Mucosa of rectum (tissue), 2 donors: Measurements from ENCODE around the gene HERC3.

Experiments
- H3K27ac ChIP-seq, 2 donors: one replicate each; pipeline ENCODE4 v1.7.0; 2013; ENCODE audit warnings: inconsistent platforms in 2 of 2, low read depth in 2 of 2, low read length in 2 of 2
- H3K27me3 ChIP-seq, 2 donors: one replicate each; pipeline ENCODE4 v1.7.0; 2013; ENCODE audit warnings: low read length in 2 of 2; ENCODE audit not compliant: control insufficient read depth in 2 of 2, insufficient read depth in 2 of 2
- H3K36me3 ChIP-seq, 2 donors: one replicate each; pipeline ENCODE4 v1.7.0; 2013; ENCODE audit warnings: low read length in 2 of 2; ENCODE audit not compliant: control insufficient read depth in 2 of 2, insufficient read depth in 2 of 2
- H3K4me1 ChIP-seq, 2 donors: one replicate each; pipeline ENCODE4 v1.7.0; 2013; ENCODE audit warnings: low read length in 2 of 2, mild to moderate bottlenecking in 1 of 2; ENCODE audit not compliant: control insufficient read depth in 2 of 2, insufficient read depth in 2 of 2
- H3K4me3 ChIP-seq, 2 donors: one replicate each; pipeline ENCODE4 v1.7.0; 2013; ENCODE audit warnings: low read length in 2 of 2
- H3K9ac ChIP-seq, 2 donors: one replicate each; pipeline ENCODE4 v1.7.0; 2013; ENCODE audit warnings: low read length in 2 of 2, low read depth in 1 of 2, mild to moderate bottlenecking in 1 of 2
- H3K9me3 ChIP-seq, 2 donors: one replicate each; pipeline ENCODE4 v1.7.0; 2013; ENCODE audit warnings: low read length in 2 of 2; ENCODE audit not compliant: control insufficient read depth in 2 of 2
- donor health status: healthy.
- donor health status: Normal muscosa, but diverticular disease.

The HERC3 gene

DNA sequence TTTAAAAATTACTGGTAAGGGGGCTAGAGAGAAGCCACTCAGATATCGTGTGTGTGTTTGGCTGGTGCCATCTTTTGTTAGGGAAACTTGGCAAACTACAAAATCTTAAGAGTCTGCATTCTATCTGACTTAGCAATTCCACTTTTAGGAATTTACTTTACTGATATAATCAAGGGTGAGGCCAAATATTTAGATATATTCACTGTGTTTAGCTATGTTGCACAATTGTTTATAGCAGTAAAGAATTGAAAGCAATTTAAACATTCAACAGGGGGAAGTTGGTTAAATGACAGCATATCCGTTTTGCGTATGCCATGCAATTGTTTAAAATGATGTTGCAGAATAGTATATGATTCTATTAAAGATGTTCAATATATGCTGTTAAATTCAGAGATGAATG, 6.4 kb upstream of the HERC3 start:
- Histone ChIP-seq H3K27me3 (no peaks in the 10 kb centered on the region), H3K4me1 (no peaks in the 10 kb centered on the region), H3K9ac (no peak overlapping the region), H3K9me3 (no peaks in the 10 kb centered on the region), H3K36me3 (no peaks in the 10 kb centered on the region), H3K4me3 (no peak overlapping the region), H3K27ac (no peak overlapping the region)

DNA sequence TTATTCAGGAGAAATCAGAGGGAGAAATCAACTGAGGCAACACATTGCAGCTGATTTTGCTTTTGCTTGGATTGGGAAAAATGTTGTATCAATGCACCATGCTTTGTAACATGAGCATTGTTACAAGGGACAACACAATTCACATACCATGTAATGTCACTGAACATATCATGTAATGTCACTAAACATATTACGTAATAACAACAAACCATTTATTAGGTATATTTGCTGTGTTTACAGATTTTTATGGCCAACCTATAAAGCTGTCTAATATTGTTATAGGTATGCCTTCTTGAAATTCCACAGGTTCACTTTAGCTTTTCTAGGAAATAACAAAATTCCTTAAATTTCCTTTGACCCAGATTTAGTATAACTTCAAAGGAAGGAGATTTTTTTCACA, 5.0 kb upstream of the HERC3 start:
- no peaks in the 10 kb centered on the region for H3K9me3 ChIP-seq
- H3K27ac ChIP-seq = no peak overlapping the region
- no peaks in the 10 kb centered on the region for H3K27me3 ChIP-seq
- H3K4me3 ChIP-seq = no peak overlapping the region
- H3K36me3 ChIP-seq = no peaks in the 10 kb centered on the region
- no peak overlapping the region for H3K9ac ChIP-seq
- peaks cover 5% of the 10 kb centered on the region in 2 donors for H3K4me1 ChIP-seq

- peak overlapping the region; percentile 76 to 86 for H3K4me3 ChIP-seq
- H3K4me1 ChIP-seq = peaks cover 8 to 9% of the 10 kb centered on the region in 2 donors
- peak overlapping the region; percentile 56 to 90 for H3K9ac ChIP-seq
- peak overlapping the region; percentile 91 for H3K27ac ChIP-seq
- peaks cover 4 to 10% of the 10 kb centered on the region in 2 donors for H3K36me3 ChIP-seq
- no peaks in the 10 kb centered on the region for H3K27me3 ChIP-seq
- no peaks in the 10 kb centered on the region for H3K9me3 ChIP-seq
Measured at GRCh38 chr4:88592600-88593448, 544 bp downstream of the HERC3 start.

DNA sequence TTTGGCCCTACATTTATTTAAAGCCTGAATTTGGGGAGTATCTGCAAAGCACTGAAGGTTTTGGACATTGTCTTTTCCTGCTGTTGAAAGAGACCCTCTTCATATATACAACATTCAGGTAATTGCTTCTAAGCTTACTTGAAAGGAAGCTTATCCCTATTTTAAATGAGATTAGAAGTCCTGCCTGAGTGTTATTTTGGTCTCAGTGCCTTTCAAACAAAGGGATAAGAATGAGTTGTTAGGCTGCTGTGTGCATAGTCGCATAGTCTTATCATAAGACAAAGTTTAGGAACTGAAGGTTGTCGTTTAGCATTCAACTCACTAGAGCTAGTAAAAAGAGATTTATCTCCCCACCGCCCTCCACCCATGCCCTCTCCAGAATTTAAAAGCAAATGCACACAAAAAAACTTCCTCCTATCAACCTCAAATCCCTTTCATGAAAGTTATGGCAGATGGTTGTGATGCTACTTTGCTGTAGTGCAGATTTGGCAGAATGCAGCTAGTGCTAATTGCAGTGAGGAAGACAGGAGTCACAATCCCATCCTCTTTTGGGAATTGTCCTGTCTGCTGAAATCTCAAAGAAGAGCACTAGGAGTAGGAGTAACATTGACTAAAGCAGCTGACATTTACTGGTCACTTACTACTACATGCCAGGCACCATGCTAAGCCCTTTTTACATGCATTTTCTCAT, 5.8 kb downstream of the HERC3 start:
- Histone ChIP-seq H3K9me3 (no peaks in the 10 kb centered on the region), H3K36me3 (peaks cover 6 to 14% of the 10 kb centered on the region in 2 donors), H3K4me1 (peaks cover 3 to 4% of the 10 kb centered on the region in 2 donors), H3K4me3 (no peak overlapping the region), H3K9ac (no peak overlapping the region), H3K27me3 (no peaks in the 10 kb centered on the region), H3K27ac (no peak overlapping the region)

DNA sequence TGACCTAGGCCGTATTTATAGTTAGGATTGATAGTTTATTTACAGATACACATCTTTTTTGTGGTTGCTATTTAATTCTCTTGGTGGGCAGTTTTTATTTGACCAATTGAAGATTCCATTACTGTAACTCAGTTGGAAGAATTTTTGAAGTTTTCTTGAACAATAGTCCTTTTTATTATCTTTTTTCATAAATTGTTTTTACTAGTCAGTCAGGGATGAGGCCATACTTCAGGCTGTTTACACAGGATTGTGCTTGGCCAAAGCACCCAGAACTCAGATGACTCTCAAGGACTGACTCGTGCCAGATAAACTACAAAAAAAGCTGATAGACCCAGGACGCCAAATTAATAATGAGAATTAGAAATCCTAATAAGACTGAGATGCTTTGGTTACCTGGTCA, 7.0 kb downstream of the HERC3 start:
- no peaks in the 10 kb centered on the region for H3K9me3 ChIP-seq
- no peak overlapping the region for H3K9ac ChIP-seq
- no peak overlapping the region for H3K4me3 ChIP-seq
- peaks cover 6 to 14% of the 10 kb centered on the region in 2 donors for H3K36me3 ChIP-seq
- no peak overlapping the region for H3K27ac ChIP-seq
- no peaks in the 10 kb centered on the region for H3K4me1 ChIP-seq
- no peaks in the 10 kb centered on the region for H3K27me3 ChIP-seq

DNA sequence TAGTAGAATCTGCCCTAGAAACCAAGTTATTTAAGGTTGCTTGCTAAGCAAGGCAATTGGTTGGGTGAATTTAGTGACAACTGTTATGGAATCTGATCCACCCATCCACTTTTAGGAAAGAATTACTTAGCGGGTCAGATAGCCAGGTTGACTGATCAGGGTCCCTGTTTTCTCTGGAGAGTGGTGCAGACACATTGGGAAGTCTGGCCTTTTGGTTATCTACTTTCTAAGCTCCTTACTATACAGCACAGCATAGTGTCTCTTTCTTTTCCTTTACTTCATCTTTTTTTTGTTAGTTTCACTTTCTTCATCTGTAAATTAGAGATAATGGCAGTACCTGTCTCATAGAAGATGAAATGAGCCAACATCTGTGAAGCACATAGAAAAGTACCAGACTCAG, 7.4 kb downstream of the HERC3 start:
- Histone ChIP-seq H3K4me3 (no peak overlapping the region), H3K36me3 (peaks cover 6 to 14% of the 10 kb centered on the region in 2 donors)

DNA sequence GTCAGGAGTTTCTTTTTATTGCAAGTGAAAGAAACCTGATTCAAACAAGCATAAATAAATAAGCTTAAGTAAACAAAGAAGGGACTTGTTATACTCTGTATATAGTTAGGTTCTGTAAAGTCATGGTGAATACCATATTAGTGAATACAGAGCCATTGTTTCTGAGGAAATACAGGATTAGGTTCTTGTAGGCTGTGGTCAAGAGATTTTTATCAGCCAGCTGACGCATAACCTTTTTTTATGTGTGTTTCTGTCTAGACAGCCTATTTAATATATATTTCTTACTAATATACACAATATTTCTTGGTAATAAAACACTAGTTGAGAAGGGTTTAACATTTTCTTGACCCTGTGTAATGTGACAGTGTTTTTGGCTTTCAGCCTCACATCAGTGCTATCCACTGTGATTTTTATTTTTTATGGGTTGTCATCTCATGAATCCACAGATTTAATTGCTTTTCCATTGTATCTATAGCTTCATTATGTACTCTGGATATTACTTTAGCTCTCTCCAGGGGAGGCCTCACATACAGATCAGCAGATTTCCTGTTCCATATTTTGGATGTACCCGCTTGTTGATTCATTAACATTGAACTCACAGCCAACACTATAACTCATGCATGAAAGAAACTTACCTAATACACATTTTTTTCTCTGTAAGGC, 8.0 kb downstream of the HERC3 start:
- H3K4me1 ChIP-seq = no peaks in the 10 kb centered on the region
- H3K9ac ChIP-seq = no peak overlapping the region
- H3K36me3 ChIP-seq = peaks cover 6 to 14% of the 10 kb centered on the region in 2 donors
- H3K27ac ChIP-seq = no peak overlapping the region
- H3K4me3 ChIP-seq = no peak overlapping the region
- no peaks in the 10 kb centered on the region for H3K9me3 ChIP-seq
- no peaks in the 10 kb centered on the region for H3K27me3 ChIP-seq

More for the DNA sequence above, 7.4 kb downstream of the HERC3 start:
- no peaks in the 10 kb centered on the region for H3K9me3 ChIP-seq
- H3K27me3 ChIP-seq = no peaks in the 10 kb centered on the region
- H3K4me1 ChIP-seq = no peaks in the 10 kb centered on the region
- H3K9ac ChIP-seq = peak overlapping the region in 1 of 2 donors; percentile 15
- no peak overlapping the region for H3K27ac ChIP-seq

DNA sequence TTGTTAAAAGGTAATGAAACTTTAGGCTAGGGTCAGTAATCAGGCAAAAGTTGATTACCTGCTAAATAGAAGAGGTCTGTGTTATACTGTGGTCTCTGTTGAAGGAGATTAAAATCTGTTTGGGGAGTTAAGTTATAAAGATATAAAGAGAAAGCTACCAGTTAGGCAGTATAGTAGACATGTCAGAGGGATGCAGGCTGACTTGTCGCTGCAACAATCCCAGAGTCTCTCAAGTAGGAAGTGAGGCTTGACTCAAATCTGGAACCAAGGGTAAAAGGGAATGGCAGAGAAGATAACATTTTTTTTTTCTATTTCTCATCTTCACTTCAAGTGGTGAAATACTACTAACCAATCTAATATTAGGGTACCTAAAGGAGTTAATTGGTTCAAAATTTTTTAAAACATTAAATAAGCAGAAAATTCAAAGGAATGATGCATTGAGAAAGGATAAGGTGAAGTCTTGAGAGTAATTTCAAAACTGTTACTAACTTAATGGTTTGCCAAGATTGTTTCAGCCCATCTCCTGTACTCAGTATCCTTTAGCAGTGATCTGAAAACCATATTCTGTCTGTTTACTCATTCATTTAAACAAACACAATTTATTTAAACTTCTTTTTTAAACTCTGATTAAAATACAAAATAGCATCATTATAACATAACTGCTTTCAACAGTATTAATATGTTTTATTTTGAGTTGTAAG, 12.8 kb downstream of the HERC3 start:
- Histone ChIP-seq H3K4me3 (no peak overlapping the region), H3K9me3 (no peaks in the 10 kb centered on the region), H3K9ac (no peak overlapping the region), H3K27ac (no peak overlapping the region), H3K36me3 (peaks cover 16 to 19% of the 10 kb centered on the region in 2 donors), H3K27me3 (no peaks in the 10 kb centered on the region), H3K4me1 (no peaks in the 10 kb centered on the region)

- H3K27me3 ChIP-seq = no peaks in the 10 kb centered on the region
- no peaks in the 10 kb centered on the region for H3K9me3 ChIP-seq
- H3K4me1 ChIP-seq = peaks cover 0 to 4% of the 10 kb centered on the region in 2 donors
- no peak overlapping the region for H3K27ac ChIP-seq
- H3K9ac ChIP-seq = no peak overlapping the region
- H3K36me3 ChIP-seq = peaks cover 19% of the 10 kb centered on the region in 2 donors
- H3K4me3 ChIP-seq = no peak overlapping the region
Measured at GRCh38 chr4:88605736-88606135, 13.5 kb downstream of the HERC3 start.
